NCI-H2196 (cell line): Measurements from ENCODE around the gene FAM180A.

Experiments
- DNase-seq: peaks from one replicate; lab custom pipeline; 2025; ENCODE audit not compliant: unreplicated experiment; lab: John Stamatoyannopoulos, UW

Gene FAM180A

GRCh38 chr7:135771961-135772638 lies 23.5 kb upstream of the FAM180A start:
- DNase-seq: no peak

- DNase-seq: no peak
These were observed 22.4 kb upstream of the FAM180A start for GRCh38 chr7:135771051-135771450.

- DNase-seq: no peak
These were observed 21.6 kb upstream of the FAM180A start for GRCh38 chr7:135770139-135770710.

- no peak for DNase-seq
These were observed 20.6 kb upstream of the FAM180A start for GRCh38 chr7:135769005-135769802.

- no peak for DNase-seq
These were observed 19.9 kb upstream of the FAM180A start for GRCh38 chr7:135768467-135768866.

- DNase-seq: no peak
These were observed 19.5 kb upstream of the FAM180A start for GRCh38 chr7:135768064-135768463.

- no peak for DNase-seq
These were observed 14.6 kb upstream of the FAM180A start for GRCh38 chr7:135763261-135763660.

- DNase-seq: no peak
These were observed 13.3 kb upstream of the FAM180A start for GRCh38 chr7:135761751-135762488.

GRCh38 chr7:135759532-135759931 lies 10.9 kb upstream of the FAM180A start:
- DNase-seq: no peak

- DNase-seq: no peak
These were observed 9.9 kb upstream of the FAM180A start for GRCh38 chr7:135758531-135758932.

- DNase-seq: no peak
These were observed 9.3 kb upstream of the FAM180A start for GRCh38 chr7:135757719-135758411.

- no peak for DNase-seq
These were observed 7.6 kb upstream of the FAM180A start for GRCh38 chr7:135756191-135756590.

- peak; percentile 74 for DNase-seq
These were observed 6.7 kb upstream of the FAM180A start for GRCh38 chr7:135755351-135755753.

GRCh38 chr7:135753616-135754413 lies 5.2 kb upstream of the FAM180A start:
- DNase-seq: no peak

GRCh38 chr7:135747366-135747765 lies 1.2 kb downstream of the FAM180A start:
- DNase-seq: no peak

- DNase-seq: no peak
These were observed 2.8 kb downstream of the FAM180A start for GRCh38 chr7:135745703-135746312.

- DNase-seq: no peak
These were observed 3.5 kb downstream of the FAM180A start for GRCh38 chr7:135744938-135745702.

GRCh38 chr7:135743907-135744731 lies 4.5 kb downstream of the FAM180A start:
- DNase-seq: peak; percentile 13
